Occipital lobe (tissue), 2 donors: ENCODE results near the gene PLXDC1. TPM values are rescaled to one million over a fixed set of nuclear protein-coding genes. Genes with fewer than 3 reads are reported as not detected.
A peak's percentile ranks its signal among the peaks of the same experiment; 100 is the strongest.
"Not testable (repeated sequence)": the region's sequence is repeated elsewhere in the genome, so short reads cannot be mapped to it uniquely, and the experiment has no call there.

ENCODE experiments used
- DNase-seq: peaks from one replicate; lab custom pipeline; 2025; lab: John Stamatoyannopoulos, UW
- total RNA-seq: library from RNA; depleted of rRNA; stranded (reverse); fragments of >200 nt; gene quantifications from one replicate; pipeline ENCODE4 v1.2.3, GENCODE V29; 2014

PLXDC1 gene
- total RNA-seq, 1 donor from 2014 or later: 9.4 TPM

DNA sequence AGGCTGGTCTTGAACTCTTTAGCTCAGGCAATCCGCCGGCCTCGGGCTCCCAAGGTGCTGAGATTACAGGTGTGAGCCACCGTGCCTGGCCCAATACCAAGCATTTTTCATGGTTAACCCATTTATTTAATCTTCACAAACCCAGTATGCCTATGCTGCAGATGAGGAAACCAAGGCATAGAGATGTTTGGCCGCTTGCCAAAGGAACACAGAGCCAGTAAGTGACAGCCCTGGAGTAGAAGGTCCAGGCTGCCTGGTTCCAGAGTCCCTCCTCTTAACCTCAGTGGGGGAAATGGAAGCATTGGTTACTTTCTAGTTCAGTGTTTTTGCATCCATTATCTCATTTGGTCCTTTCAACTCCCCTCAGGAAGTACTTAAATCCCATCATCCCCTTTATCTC is 29.9 kb upstream of the PLXDC1 start:
- DNase-seq: no peak

DNA sequence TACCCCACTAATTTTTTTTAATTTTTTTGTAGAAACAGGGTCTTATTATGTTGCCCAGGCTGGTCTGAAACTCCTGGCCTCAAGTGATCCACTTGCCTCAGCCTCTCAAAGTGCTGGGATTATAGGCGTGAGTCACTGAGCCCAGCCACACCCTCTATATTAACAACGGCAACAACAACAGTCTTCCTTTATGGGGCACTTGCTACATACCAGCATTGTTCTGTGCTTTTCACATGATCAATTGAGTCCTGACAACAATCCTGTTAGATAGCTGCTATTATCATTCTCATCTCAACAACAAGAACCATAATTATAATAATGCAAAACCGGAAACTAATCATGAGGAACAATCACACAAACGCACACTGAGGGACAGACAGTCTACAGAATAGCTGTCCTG is 27.1 kb upstream of the PLXDC1 start:
- DNase-seq: no peak

DNA sequence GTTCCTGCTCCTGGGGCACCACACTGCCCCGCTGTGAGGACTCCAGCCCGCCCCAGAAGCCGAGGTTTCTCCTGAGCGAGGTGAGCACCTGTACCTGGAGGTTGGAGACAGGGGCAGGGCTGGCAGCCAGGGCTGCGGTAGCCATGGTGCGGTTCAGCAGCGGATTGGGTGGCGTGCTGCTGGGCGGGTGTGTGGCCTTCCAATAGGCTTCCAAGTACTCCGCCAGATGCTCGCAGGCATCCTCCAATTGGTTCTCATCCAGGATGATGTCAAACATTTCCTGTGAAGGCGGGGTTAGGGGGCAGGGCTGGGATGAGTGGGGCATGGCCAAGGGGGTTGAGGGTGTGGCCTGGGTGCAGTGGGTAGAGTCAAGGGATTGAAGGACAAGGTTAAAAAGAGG is 25.8 kb upstream of the PLXDC1 start:
- DNase-seq: no peak

DNA sequence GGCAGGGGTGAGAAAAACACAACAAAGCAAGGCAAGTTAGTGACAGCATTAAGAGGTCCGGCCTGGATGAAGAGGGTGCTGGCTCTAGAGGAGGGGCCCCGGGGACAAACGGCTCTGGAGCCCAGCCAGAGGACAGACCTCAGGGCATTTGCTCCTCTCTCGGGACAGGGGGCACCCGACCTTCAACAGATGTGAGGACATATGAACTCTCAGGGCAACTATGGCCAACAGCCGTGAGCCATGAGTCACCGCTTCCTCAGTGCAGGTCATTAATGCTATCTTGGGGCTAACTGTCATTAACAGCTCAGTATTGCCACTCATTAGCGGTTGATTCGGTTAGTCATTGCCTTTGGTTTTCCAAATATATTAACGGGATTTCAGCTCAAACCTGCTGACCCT is 24.3 kb upstream of the PLXDC1 start:
- no peak for DNase-seq

DNA sequence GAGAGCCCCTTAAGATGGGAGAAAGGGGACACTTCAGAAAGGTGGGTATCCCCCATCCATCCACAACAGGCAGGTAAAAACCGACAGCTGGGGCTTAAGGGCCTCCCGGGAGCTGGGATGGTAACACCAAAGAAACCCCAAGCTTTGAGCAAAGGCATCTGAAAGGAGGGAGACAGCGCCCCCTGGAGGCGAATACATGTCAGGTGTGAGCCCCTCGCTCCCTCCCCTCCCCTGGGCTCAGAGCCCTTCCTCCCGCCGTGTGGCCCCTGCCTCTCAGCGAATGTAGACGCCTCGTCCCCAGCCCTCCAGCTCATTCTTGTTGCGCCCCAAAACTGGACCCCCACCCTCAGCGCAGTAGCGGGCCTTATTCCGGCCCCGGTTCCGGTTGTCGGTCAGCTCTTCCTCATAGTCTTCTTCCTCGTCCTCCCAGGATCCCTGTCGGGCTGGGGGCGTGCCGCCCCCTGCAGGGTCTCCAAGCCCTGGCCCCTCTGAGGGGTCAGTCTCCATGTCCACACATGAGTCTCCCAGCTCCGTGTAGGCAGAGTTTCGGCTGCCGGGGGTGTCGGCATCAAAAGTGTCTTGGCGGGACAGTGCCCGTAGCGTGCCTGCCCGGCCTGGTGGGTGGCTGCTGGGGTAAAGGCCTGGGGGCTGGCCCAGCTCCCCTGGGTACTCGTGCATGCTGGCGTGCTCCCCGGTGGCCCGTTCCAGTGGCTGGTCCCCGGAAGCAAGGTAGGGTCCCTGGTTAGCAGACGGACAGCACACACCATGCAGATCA is 23.7 kb upstream of the PLXDC1 start:
- DNase-seq: no peak

DNA sequence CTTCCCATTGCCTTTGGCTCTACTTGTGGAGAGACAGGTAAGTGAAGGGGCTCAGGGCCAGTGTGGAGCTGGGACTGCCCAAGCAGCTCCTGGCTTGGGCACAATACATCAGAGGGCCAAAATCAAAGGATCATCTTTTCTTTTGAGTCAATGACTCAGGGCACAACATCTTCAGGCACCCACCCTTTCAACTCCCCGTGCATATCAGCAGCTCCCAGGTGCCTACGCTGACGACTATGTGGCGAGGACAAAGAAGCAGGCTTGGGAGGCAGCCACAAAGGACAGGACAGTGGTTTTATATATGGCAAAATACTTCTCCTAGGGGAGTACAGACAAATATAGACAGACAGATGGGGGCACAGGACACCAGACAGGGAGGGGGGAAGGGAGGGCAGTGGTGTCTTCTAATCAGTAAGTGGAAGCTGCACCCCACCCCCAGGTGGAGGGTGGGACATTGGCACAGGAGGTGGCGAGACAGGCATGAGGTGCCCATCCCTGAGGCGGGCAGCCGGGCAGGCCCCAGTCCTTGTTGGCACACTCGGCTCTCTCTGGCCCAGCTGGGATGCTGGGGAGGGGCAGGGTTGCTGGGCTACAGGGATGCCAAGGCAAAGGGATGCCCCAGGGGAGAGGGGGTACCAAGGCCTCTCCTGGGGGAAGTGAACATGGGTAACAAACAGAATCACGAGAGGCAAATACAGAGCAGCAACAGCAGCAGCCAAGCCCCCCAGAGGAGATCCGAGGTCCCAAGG is 22.3 kb upstream of the PLXDC1 start:
- no peak for DNase-seq

DNA sequence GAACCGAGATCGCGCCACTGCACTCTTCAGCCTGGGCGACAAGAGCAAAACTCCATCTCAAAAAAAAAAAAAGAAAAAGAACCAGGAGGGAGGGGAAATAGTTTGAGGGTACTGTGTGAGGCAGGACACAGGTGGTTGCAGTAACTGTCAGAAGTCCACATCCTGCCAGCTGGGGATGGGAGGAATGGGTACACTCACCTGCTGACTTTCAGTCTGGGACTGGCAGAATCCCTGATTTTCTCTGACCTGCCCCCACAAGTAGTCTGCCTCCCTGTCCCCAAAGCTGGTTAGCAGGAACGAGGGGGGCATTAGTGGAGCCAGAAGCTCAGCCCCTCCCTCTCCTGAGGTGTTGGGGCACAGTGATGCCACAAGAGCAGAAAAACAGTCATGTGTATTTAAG is 21.6 kb upstream of the PLXDC1 start:
- no peak for DNase-seq

DNA sequence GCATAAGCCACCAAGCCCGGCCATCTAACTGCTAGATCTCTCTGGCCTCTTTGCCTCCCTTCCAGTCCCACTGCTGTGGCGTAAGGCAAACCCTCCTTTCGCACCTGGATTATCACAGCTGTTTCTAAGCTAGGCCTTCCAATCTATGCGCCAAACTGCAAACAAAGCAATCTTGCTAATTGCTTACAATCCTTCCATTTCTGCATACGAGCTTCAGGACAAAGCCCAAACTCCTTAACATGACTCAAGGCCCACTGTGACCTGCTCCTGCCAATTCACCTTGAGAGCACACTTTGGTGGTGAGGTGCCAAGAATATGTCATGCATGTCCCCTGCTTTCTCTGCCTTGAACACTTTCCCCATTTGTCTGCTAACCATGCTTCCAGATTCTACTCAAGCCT is 20.5 kb upstream of the PLXDC1 start:
- DNase-seq: no peak

DNA sequence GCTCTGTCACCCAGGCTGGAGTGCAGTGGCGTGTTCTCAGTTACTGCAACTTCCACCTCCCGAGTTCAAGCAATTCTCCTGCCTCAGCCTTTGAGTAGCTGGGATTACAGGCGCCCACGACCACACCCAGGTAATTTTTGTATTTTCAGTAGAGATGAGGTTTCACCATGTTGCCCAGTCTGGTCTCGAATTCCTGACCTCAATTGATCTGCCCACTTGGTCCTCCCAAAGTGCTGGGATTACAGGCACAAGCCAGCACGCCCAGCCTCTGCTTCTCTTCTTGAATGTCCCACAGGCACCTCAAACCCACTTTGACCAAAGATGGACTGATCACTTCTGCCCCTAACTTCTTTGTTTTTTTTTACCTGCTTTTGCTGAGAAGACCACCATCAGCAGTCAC is 19.1 kb upstream of the PLXDC1 start:
- no peak for DNase-seq

DNA sequence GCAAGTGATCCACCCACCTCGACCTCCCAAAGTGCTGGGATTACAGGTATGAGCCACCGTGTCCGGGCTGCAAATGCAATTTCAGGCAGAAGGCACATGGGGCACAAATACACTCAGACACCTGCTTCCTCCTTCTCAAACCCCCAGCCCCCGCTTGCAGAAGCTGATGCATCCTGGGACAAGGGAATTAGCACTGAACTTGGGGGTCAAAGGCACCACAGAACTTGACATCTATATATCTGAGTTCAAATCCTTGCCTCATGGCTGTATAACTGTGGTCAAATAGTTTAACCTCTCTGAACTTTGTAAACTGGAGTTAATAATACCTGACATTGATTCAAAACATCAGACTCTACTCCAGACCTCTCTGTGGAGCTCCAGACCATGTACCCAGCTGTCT is 18.7 kb upstream of the PLXDC1 start:
- no peak for DNase-seq

DNA sequence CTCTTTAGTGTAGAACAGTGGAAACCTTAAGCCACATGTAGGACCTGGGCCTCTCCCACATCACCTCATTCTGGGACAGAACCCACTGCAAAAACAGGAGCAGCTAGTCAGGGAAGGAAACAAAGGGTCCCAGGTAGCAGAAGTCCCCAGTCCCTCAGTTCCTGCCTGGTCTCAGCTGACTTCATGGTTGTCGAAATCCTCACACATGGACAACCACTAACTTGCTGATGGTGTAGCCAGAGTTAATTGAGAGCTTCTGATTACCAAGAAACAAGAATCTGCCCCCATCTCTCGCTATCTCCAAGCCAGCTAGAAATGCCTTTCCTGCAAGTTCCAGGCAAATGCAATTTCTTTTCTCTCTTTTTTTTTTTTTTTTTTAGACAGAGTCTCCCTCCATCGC is 18.1 kb upstream of the PLXDC1 start:
- DNase-seq: no peak

DNA sequence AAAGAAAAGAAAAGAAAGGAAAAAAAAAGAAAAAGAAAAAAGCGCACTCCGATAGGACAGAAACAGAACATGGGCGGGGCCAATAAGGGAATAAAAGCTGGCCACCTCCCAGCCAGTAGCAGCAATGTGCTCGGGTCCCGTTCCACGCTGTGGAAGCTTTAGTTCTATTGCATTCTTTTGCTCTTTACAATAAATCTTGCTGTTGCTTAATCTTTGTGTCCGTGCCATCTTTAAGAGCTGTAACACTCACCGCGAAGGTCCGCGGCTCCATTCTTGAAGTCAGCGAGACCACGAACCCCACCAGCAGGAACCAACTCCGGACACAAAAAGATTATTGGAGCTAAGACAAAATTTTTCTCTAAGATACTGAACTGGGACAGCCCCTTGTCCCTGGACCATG is 17.7 kb upstream of the PLXDC1 start:
- DNase-seq: no peak

DNA sequence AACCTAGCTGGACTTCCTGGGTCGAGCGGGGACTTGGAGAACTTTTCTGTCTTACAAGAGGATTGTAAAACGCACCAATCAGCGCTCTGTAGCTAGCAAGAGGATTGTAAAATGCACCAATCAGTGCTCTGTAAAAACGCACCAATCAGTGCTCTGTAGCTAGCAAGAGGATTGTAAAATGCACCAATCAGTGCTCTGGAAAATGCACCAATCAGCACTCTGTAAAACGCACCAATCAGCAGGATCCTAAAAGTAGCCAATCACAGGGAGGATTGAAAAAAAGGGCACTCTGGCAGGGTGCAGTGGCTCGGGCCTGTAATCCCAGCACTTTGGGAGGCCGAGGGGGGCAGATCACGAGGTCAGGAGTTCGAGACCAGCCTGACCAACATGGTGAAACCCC is 17.1 kb upstream of the PLXDC1 start:
- not testable (repeated sequence) for DNase-seq

DNA sequence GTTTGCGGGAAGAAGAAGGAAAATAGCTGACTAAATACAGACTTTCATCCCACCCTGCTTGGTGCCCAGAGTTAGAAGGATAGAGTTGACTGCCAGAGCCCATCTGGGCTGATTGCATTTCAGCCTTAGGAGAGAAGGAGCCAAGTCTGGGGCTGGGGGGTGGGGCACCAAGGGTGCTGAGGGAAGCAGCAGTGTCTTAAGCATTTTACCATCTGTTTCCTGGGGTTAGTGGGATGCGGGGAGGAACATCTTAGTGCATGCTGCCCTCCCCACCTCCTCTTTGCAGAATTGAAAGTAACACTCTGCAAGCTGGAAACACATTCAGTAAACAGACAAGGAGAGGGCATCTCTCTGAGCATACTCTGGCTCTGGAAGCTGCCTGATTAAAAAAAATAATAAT is 16.0 kb upstream of the PLXDC1 start:
- DNase-seq: no peak

DNA sequence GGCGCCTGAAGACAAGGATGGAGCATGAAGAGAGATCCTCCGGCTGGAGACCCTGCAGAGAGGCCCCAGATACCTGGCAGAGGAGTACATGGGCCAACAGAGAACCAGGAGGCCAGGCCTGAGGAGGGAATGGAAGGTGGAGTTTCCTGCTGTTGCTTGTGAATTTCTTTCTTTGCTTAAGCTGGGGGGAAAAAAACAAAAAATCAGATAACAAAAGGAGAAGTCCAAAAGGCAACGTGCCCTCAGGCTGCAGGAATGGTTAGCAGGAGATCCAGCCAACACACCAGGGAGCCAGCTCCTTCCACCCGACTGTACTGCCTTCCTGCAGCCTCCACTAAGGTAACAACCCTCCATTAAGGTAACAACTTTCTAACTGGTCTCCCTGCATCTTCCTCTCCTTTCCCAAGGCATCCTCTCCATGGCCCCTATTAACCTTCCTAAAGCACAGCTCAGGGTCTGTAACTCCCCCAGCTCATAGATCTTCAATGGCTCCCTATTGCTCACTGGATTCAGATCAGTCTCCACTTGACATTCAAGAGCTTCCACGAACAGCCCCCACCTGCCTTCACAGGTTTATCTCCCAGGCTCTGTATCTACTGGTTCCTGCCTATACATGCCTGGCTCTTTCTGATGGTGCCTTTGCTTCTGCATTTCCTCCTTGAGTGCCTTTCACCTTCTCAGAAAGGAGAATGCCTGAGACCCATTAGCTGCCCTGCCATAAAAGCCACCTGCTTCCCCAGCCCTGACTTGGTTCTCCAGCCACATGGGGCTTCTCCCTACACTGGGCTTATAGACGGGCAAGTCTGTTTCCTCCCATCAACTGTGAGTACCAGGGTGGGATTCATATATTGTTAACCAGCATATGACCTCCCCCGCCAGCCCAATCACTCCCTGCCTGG is 15.2 kb upstream of the PLXDC1 start:
- no peak for DNase-seq

DNA sequence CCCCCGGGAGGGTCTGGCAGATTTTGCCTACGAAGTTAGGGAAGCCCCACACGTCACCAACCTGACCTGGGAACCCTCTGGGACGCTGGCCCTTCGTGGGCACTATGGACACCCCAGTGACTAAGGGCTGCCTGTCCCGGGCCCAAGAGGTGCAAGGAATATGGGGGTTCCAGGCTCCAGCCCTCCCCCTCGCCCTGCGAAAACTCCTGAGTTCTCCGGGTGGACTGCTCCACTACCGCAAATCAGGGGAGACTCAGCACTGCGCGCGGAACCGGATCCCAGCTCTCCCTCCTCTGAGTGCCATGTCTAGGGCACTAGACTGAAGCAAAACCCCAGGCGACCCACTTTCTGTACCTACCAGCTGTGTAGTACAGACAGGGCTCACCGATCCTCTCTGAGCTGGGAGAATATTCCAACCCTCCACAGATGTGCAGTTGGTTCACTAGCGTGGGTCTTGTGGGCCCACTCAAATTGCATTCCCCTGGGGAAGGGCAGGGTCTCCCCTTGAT is 14.5 kb upstream of the PLXDC1 start, which contains the start of gene ARL5C:
ARL5C (minus strand) TSS at position 321 of the 509 bp plus-strand sequence. CDS start 401 bp downstream, outside the sequence.
- no peak for DNase-seq

DNA sequence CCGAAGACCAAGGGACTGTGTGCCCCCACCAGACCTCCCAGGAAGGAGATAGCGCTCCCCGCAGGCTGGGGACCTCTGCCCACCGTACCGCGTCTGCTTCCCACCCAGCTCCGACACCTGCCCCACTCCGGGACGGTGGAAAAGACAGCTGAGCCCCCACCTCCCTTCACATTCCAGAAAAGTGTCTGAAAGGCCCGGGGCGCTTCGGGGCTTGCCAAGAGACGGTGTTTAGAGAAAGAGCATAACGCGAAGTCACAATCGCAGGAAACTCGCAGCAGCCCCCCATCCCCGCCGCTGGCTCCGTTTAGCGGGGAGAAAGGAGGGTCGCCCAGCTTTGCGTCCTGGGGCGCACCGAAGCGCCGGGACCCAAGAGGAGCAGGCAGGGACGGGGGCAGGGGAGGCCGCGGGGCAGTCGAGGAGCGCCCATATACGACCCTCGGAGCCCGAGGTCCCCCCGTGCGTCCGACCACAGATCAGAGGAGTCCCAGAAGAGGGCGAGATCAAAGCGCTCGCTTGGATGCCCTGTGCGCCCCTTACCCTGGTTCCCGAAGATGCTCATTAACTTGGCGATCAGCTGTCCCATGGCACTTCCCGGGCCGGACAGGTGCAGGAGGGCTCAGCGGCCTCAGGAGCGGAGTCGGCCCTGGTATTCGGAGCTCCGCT is 13.9 kb upstream of the PLXDC1 start:
- no peak for DNase-seq

DNA sequence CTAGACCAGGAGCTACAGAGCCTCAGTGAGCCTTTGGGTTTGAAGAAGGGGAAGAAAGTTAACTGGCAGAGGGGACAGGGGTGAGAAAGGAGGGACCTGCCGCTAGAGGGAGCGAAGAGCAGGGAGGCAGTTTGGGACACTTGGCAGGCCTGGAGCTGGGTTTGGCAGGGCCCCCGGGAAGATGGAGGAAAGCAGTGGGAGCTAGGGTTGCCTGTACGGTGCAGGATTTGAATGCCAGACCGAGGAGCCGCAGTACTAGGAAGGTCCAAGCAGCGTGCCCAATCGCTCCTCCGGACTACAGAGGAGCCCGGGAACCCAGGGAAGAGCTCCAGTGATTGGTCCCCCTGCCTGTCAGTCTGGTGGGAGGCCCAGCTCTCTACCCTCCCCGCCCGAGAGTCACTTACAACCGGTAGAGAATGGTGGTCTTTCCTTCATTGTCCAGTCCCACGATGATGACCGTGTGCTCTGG is 13.3 kb upstream of the PLXDC1 start:
- DNase-seq: peak; percentile 56

DNA sequence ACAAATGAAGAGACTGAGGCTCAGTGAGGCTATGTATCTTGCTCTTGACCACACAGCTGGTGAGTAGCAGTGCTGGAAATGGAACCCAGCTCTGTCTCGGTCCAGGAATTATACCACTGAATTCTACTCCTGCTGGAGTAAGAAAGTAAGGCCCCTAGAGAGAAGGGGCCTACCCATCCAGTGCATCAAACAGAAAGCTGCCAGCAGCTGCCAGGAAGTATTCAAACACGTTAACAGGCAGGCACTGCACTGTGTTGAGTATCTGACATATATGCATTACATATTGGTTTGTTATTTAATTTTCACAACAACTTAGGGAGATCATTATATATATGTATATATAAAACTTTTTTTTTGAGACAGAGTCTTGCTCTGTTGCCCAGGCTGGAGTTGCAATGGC is 10.5 kb upstream of the PLXDC1 start:
- no peak for DNase-seq

DNA sequence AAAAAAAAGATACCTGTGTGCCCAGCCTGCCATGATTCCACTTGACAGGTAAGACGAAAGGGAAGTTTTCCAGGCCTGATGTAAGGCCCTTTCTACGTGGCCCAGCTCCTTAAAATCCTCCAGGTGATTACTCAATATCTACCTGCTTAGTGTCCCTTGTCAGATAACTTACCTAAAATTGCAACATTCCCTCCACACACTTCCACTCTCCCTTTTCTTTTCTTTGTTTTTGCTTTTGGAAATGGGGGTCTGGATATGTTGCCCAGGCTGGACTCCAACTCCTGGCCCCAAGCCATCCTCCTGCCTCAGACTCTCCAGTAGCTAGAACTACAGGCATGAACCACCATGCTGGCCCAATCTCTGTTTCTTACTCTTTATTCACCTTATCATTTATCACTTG is 7.2 kb upstream of the PLXDC1 start:
- no peak for DNase-seq

DNA sequence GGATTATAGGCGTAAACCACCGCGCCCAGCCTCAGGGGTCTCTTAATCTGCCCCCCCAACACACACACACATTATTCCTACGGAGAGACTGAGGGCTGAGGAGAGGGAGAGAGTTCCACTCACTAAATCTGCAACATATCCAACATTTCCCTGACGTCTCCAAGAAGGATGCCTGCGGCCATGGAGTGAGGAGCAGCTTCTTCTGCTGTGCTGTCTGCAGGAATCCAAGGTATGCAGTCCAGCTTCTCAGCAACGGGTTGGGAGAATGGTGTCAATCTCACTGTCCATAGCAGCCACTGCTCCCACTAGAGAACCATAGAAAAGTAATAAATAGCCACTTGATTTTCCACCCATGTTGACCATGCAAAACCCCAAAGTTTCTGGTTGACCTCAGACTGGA is 5.1 kb upstream of the PLXDC1 start:
- DNase-seq: no peak
